Mucosa of rectum (tissue), 2 donors: ENCODE data around the gene DUSP8.
"Not testable (repeated sequence)": the region's sequence is repeated elsewhere in the genome, so short reads cannot be mapped to it uniquely, and the experiment has no call there.

ENCODE experiments used
- H3K27ac ChIP-seq, 2 donors: one replicate each; pipeline ENCODE4 v1.7.0; 2013; ENCODE audit warnings: inconsistent platforms in 2 of 2, low read depth in 2 of 2, low read length in 2 of 2
- H3K27me3 ChIP-seq, 2 donors: one replicate each; pipeline ENCODE4 v1.7.0; 2013; ENCODE audit warnings: low read length in 2 of 2; ENCODE audit not compliant: control insufficient read depth in 2 of 2, insufficient read depth in 2 of 2
- H3K36me3 ChIP-seq, 2 donors: one replicate each; pipeline ENCODE4 v1.7.0; 2013; ENCODE audit warnings: low read length in 2 of 2; ENCODE audit not compliant: control insufficient read depth in 2 of 2, insufficient read depth in 2 of 2
- H3K4me1 ChIP-seq, 2 donors: one replicate each; pipeline ENCODE4 v1.7.0; 2013; ENCODE audit warnings: low read length in 2 of 2, mild to moderate bottlenecking in 1 of 2; ENCODE audit not compliant: control insufficient read depth in 2 of 2, insufficient read depth in 2 of 2
- H3K4me3 ChIP-seq, 2 donors: one replicate each; pipeline ENCODE4 v1.7.0; 2013; ENCODE audit warnings: low read length in 2 of 2
- H3K9ac ChIP-seq, 2 donors: one replicate each; pipeline ENCODE4 v1.7.0; 2013; ENCODE audit warnings: low read length in 2 of 2, low read depth in 1 of 2, mild to moderate bottlenecking in 1 of 2
- H3K9me3 ChIP-seq, 2 donors: one replicate each; pipeline ENCODE4 v1.7.0; 2013; ENCODE audit warnings: low read length in 2 of 2; ENCODE audit not compliant: control insufficient read depth in 2 of 2
- donor health status: healthy.
- donor health status: Normal muscosa, but diverticular disease.

The DUSP8 gene

DNA sequence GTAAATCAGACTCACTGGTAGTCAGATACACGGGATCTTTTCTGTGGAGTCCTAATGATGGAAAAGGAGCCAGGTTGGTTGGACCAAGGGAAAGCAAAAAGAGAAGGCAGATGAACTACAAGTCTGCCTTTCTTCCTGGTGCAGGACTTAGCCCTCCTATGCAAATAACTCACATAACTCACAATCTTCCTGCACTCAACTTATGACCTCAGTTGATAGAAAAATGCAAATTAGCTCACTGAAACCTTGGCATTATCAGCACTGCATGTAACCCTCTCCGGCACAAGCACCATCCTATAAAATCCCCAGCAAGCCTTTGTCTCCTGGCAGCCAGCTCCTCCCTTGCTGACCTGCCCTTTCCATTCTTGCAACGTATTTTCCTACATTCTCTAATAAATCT lies 29.6 kb upstream of the DUSP8 start:
- not testable (repeated sequence) for H3K27ac ChIP-seq, H3K9me3 ChIP-seq, H3K9ac ChIP-seq, H3K4me3 ChIP-seq, H3K36me3 ChIP-seq, H3K27me3 ChIP-seq
- peaks cover 5 to 11% of the 10 kb centered on the region in 2 donors for H3K4me1 ChIP-seq

DNA sequence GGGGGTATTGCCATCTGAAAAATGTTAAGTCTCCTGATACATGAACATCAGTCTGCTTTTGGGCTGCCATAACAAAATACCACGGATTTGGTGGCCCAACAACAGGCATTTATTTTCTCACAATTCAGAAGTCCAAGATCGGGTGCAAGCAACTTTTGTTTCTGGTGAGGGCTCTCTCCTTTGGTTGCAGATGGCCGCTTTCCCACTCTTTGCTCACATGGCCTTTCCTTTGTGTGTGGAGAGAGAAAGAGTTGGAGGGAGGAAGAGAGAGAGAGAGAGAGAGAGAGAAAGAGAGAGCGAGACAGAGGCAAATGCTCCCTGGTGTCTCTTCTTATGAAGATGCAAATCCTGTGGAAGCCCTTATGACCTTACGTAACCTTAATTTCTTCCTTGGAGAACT lies 28.6 kb upstream of the DUSP8 start:
- Histone ChIP-seq H3K36me3 (no peaks in the 10 kb centered on the region), H3K4me1 (peaks cover 8 to 18% of the 10 kb centered on the region in 2 donors), H3K27me3 (peaks cover 0 to 5% of the 10 kb centered on the region in 2 donors), H3K9ac (no peak overlapping the region), H3K4me3 (no peak overlapping the region), H3K9me3 (no peaks in the 10 kb centered on the region), H3K27ac (no peak overlapping the region)

DNA sequence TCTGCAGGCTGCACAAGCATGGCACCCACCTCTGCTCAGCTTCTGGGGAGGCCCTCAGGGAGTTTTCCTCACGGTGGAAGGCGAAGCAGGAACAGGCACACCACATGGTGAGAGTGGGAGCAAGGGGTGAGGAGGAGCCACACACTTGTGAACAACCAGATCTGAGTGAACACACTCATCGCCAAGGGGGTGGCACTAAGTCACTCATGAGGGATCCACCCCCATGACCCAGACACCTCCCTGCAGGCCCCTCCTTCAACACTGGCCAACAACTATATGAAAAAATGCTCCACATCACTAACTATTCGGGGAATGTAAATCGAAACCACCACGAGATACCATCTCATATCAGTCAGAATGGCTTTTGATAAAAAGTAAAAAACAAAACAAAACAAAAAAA lies 26.7 kb upstream of the DUSP8 start:
- Histone ChIP-seq H3K36me3 (no peaks in the 10 kb centered on the region), H3K27ac (no peak overlapping the region), H3K9me3 (no peaks in the 10 kb centered on the region), H3K4me3 (no peak overlapping the region), H3K27me3 (peaks cover 0 to 5% of the 10 kb centered on the region in 2 donors), H3K9ac (no peak overlapping the region), H3K4me1 (peaks cover 10 to 19% of the 10 kb centered on the region in 2 donors)

DNA sequence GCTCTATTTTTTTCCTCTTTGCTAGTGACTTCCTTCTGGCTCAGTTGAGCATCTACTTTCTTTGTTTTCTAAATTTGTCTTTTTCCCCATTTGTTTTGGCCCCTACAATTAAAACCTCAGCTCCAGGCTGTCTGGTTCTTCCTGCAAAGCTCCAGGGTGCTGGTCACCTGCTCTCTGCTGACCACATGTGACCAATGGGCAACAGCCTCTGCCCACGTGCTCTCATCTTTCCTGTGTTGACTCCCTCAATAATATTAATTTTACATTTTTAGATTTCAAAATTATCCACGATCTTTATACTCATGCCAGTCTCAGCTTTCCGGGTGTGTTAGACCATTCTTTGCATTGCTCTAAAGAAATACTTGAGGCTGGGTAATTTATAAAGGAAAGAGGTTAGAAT lies 26.3 kb upstream of the DUSP8 start:
- H3K27ac ChIP-seq, H3K27me3 ChIP-seq, H3K4me3 ChIP-seq, H3K9me3 ChIP-seq, H3K9ac ChIP-seq, H3K36me3 ChIP-seq: not testable (repeated sequence)
- H3K4me1 ChIP-seq, result peaks cover 10 to 19% of the 10 kb centered on the region in 2 donors

DNA sequence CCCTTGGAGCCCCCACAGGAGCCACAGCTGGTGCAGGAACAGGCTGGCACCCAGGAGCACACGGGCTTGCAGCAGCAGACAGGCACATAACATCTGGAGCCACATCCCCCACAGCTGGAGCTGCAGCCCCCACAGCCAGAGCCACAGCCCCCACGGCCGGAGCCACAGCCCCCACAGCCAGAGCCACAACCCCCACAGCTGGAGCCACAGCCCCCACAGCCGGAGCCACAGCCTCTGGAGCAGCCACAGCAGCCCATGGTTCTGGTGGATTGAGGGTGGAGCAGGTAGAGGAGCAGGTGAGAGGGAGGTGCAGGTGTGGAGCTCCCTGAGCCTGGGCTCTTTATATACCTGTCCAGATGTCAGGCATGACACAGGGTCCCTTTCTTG lies 25.9 kb upstream of the DUSP8 start, which contains the start of gene KRTAP5-2:
Gene KRTAP5-2, minus strand, starts transcription at position 301 of the 387 bp plus-strand sequence. Its CDS starts 44 bp downstream, at position 257.
- peaks cover 10 to 19% of the 10 kb centered on the region in 2 donors for H3K4me1 ChIP-seq
- no peaks in the 10 kb centered on the region for H3K27me3 ChIP-seq
- H3K4me3 ChIP-seq, result no peak within 1 kb of the TSS
- H3K9me3 ChIP-seq, result no peaks in the 10 kb centered on the region
- H3K36me3 ChIP-seq, result no peaks in the 10 kb centered on the region
- H3K9ac ChIP-seq, result no peak within 1 kb of the TSS
- H3K27ac ChIP-seq, result no peak within 1 kb of the TSS

DNA sequence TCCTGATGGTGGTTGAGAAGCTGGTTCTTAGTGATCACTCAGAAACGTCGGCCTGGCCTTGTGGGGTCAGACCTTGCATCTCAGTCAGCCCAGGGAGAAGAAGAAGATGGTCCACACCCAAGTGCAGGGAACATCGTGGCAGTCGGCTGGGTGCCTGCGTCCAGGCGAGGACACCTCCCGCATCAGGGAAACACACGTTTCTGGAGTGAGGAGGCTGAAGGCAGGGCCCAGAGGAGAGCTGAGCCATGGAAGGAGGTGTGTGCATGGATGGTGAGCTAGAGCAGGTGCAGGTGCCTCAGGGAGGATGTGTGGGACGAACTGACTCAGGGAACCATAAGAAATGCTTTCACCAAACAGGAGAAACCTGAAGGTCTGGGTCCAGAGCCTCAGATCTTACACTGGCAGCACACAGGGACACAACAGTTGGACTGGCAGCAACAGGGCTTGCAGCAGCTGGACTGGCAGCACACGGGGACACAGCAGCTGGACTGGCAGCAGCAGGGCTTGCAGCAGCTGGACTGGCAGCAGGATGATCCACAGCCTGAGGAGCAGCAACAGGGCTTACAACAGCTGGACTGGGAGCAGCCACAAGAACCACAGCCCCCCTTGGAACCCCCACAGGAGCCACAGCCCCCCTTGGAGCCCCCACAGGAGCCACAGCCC lies 25.4 kb upstream of the DUSP8 start:
- Histone ChIP-seq H3K36me3 (no peaks in the 10 kb centered on the region), H3K27ac (no peak overlapping the region), H3K9ac (no peak overlapping the region), H3K4me3 (no peak overlapping the region), H3K4me1 (peaks cover 10 to 19% of the 10 kb centered on the region in 2 donors), H3K27me3 (no peaks in the 10 kb centered on the region), H3K9me3 (no peaks in the 10 kb centered on the region)

DNA sequence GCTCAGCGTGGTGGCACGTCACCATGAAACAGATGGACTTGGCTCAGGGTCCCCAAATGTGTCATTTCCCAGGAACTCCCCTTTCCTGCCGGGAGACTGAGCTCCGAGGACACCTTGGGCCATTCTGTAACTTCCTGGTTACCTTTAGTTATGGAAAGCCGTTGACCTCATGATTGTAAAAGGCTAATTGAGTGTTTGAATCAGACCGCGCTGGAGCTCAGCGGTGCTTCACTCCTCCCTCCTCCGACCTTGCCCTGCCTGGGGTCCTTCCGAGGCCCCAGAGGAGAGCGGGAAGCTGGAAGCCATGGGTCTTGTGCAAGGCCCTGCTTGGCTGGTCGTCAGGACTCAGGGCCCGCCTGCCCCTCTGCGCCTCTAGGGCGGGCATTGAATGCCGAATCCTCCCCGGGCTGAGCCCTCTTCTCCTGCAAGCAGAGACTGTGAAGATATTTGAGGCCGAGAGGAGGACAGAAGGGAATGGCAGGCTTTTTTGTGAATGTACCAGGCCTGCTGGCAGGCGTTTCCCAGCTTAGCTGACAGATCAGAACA lies 24.6 kb upstream of the DUSP8 start:
- H3K27ac ChIP-seq, result peak overlapping the region; percentile 7 to 37

DNA sequence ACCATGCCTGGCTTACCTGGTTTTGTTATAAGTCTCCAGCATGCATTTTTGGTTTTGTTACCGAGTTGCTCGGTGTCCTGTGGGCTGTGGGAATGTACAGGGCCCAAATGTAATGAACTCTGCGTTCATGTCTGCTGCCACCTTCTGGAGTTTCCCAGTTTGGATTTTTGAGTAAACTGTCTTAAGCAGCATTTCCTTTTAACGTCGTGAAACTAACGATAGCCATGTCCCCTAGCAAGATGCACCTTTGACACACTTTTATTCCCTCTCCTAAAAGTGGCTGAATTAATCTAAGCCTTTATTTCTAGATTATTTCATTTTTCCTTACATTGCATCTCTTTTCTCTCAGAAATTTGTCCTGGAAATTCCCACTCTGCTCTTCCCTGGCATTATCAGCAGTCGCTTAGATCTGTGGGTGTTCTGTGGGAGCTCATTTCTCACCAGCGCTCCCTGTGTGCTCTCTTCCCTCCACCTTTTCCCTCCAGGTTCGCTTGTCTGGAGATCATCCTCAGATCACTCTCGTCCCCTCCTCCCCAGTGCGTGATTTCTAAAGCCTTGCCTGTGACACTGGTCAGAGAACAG lies 24.0 kb upstream of the DUSP8 start:
- not testable (repeated sequence) for H3K36me3 ChIP-seq, H3K27me3 ChIP-seq, H3K9me3 ChIP-seq, H3K4me3 ChIP-seq
- Histone ChIP-seq H3K27ac (peak overlapping the region; percentile 7 to 36), H3K4me1 (peaks cover 10 to 16% of the 10 kb centered on the region in 2 donors), H3K9ac (peak overlapping the region in 1 of 2 donors; percentile 53)

More for the DNA sequence above, 24.6 kb upstream of the DUSP8 start:
- H3K36me3 ChIP-seq, H3K9me3 ChIP-seq, H3K4me3 ChIP-seq, H3K27me3 ChIP-seq: not testable (repeated sequence)
- H3K9ac ChIP-seq, result peak overlapping the region in 1 of 2 donors; percentile 53
- peaks cover 10 to 16% of the 10 kb centered on the region in 2 donors for H3K4me1 ChIP-seq

DNA sequence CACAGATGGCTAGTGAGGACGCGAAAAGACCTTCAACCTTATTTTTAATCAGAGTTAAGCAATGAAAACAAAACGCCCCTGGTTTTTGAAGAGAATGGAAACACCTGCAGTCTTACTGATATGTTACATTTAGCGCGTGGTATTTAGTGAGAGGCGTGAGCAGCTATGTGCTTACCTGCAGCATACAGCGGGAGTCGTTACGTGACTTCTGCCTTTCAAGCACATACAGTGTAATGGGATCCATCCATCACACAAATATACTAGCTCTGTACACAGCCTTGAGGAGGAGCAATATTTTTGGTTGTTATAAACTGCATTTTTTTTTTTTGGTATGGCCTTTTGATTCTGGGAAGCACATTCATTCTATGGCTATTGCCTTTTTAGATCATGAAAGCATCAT lies 20.6 kb upstream of the DUSP8 start:
- no peaks in the 10 kb centered on the region for H3K9me3 ChIP-seq
- H3K27me3 ChIP-seq, result no peaks in the 10 kb centered on the region
- H3K4me1 ChIP-seq, result peaks cover 10 to 19% of the 10 kb centered on the region in 2 donors
- H3K27ac ChIP-seq, result no peak overlapping the region
- no peak overlapping the region for H3K9ac ChIP-seq
- H3K4me3 ChIP-seq, result no peak overlapping the region
- H3K36me3 ChIP-seq, result no peaks in the 10 kb centered on the region

DNA sequence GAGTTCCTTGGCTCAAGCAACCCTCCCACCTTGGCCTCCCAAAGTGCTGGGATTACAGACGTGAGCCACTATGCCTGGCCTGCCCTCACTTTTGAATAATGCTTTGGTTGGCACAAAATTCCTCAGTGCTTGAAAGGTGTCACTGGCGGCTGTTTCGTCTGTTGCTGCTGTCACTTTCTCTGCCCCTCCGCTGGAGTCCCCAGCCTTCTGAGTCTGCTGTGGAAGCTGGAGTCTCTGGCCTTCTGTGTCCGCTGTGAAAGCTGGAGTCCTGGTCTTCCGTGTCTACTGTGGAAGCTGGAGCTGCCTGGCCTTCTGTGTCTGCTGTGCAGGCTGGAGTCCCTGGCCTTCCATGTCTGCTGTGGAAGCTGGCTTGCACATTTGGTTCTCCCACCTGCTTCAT lies 17.9 kb upstream of the DUSP8 start:
- no peak overlapping the region for H3K27ac ChIP-seq

More for the DNA sequence above, 17.9 kb upstream of the DUSP8 start:
- Histone ChIP-seq H3K4me3 (no peak overlapping the region), H3K9ac (no peak overlapping the region), H3K9me3 (no peaks in the 10 kb centered on the region), H3K4me1 (peaks cover 0 to 3% of the 10 kb centered on the region in 2 donors), H3K36me3 (no peaks in the 10 kb centered on the region), H3K27me3 (no peaks in the 10 kb centered on the region)
